WERI-Rb-1 (cell line): ENCODE data around the gene KAT2A.
"Not testable (repeated sequence)": the region's sequence is repeated elsewhere in the genome, so short reads cannot be mapped to it uniquely, and the experiment has no call there.

Experiments used
- DNase-seq: peaks from one replicate; pipeline ENCODE4 v3.0.0-alpha.2; 2020
- H3K27ac ChIP-seq: fragments of 250-450 bp; sonication (Bioruptor Pico); 2 replicates; pipeline ENCODE4 v1.5.1; 2020; ENCODE audit warnings: mild to moderate bottlenecking, moderate library complexity
- H3K27me3 ChIP-seq: fragments of 250-450 bp; sonication (Bioruptor Pico); 2 replicates; pipeline ENCODE4 v1.5.1; 2021; ENCODE audit warnings: mild to moderate bottlenecking, low read depth, moderate library complexity; ENCODE audit not compliant: insufficient read depth, severe bottlenecking
- H3K36me3 ChIP-seq: fragments of 250-450 bp; sonication (Bioruptor Pico); 2 replicates; pipeline ENCODE4 v1.5.1; 2020; ENCODE audit warnings: mild to moderate bottlenecking, moderate library complexity
- H3K4me3 ChIP-seq: 2 replicates; pipeline ENCODE4 v1.5.1; 2011; ENCODE audit warnings: low read depth, mild to moderate bottlenecking, control low read depth, low read length
- H3K9me3 ChIP-seq: fragments of 250-450 bp; sonication (Bioruptor Pico); 2 replicates; pipeline ENCODE4 v1.5.1; 2021; ENCODE audit warnings: mild to moderate bottlenecking, moderate library complexity; ENCODE audit not compliant: severe bottlenecking
- TF ChIP-seq, protein P1 (sequence below): IDR thresholded peaks from 2 replicates; pipeline ENCODE4 v1.5.1; 2011; ENCODE audit warnings: low read depth, mild to moderate bottlenecking, control low read depth, inconsistent platforms, low read length

KAT2A gene

DNA sequence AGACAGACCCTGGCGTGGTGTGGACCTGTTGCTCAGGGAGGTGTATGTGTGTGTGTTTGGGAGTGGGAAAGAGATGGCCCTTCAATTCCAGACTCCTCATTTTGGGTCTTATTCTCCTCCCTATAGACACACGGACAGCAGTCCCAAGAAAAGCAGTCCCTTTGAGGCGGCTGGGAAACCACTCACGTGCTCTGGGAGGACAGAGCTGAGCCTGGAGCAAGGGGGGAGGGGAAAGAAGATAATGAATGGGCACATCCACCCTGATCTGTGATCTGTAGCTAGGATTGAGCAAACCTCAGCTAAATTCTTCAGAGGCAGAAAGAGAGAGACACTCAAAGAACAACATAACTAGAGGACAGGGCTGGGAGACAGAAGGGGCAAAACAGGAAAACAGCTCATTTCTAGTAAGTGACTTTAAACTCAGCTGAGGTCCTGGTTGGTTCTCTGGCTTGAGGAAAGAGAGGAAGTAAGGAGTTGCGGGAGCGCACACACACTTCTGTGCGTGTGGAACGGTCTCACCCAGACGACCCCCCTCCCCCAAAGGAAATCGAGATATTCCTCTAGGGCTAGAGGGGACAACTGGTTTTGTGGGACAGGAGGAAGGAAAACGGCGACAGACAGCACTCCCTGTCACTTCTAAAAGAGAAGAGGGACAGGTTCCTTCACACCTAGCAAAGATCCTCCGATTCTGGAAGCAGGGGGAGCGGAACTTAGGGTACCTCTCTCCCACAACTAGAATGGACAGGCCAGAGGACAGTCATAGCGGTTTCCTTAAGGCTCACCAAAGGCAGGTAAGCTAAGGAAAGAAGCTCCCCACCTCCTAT is 33.0 kb upstream of the KAT2A start:
- TF ChIP-seq, protein P1, sequence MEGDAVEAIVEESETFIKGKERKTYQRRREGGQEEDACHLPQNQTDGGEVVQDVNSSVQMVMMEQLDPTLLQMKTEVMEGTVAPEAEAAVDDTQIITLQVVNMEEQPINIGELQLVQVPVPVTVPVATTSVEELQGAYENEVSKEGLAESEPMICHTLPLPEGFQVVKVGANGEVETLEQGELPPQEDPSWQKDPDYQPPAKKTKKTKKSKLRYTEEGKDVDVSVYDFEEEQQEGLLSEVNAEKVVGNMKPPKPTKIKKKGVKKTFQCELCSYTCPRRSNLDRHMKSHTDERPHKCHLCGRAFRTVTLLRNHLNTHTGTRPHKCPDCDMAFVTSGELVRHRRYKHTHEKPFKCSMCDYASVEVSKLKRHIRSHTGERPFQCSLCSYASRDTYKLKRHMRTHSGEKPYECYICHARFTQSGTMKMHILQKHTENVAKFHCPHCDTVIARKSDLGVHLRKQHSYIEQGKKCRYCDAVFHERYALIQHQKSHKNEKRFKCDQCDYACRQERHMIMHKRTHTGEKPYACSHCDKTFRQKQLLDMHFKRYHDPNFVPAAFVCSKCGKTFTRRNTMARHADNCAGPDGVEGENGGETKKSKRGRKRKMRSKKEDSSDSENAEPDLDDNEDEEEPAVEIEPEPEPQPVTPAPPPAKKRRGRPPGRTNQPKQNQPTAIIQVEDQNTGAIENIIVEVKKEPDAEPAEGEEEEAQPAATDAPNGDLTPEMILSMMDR: no peak
- H3K27me3 ChIP-seq: no peaks in the 10 kb centered on the region
- peaks cover 4% of the 10 kb centered on the region for H3K9me3 ChIP-seq
- H3K27ac ChIP-seq: peak overlapping the region; percentile 80
- peaks cover 21% of the 10 kb centered on the region for H3K36me3 ChIP-seq
- H3K4me3 ChIP-seq: peak overlapping the region; percentile 92
- no peak for DNase-seq

DNA sequence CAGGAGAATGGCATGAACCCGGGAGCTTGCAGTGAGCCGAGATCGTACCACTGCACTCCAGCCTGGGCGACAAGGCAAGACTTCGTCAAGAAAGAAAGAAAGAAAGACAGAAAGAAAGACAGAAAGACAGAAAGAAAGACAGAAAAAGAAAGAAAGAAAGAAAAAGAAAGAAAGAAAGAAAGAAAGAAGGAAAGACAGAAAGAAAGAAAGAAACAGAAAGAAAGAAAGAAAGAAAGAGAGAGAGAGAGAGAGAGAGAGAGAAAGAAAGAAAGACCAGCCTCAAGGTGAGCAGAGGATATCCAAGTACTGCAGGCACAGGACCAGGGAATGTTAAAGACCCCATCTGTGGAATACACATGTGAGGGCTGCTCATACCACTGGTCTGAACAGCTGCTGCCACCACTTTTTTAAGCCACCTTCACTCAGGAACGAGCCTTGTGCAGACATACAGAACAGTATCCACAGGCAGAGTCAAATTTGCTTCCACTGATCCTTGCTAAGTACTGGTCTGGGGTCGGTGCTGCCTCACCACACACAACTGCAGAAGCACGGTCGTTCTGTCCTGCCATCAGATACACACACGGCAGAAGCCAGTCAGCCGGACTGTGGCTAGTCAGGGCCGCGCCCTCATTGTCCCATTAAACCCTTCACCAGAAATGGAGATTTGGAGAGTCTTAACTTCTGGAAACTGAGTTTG is 25.9 kb upstream of the KAT2A start:
- peaks cover 75% of the 10 kb centered on the region for H3K36me3 ChIP-seq
- no peak overlapping the region for H3K4me3 ChIP-seq
- H3K9me3 ChIP-seq: no peaks in the 10 kb centered on the region
- H3K27me3 ChIP-seq: no peaks in the 10 kb centered on the region
- H3K27ac ChIP-seq: no peak overlapping the region
- DNase-seq: no peak
- TF ChIP-seq, protein P1: no peak

GRCh38 chr17:42143138-42143537 is 22.0 kb upstream of the KAT2A start:
- DNase-seq, H3K27me3 ChIP-seq, H3K27ac ChIP-seq, H3K4me3 ChIP-seq, H3K9me3 ChIP-seq: not testable (repeated sequence)
- peaks cover 64% of the 10 kb centered on the region for H3K36me3 ChIP-seq

DNA sequence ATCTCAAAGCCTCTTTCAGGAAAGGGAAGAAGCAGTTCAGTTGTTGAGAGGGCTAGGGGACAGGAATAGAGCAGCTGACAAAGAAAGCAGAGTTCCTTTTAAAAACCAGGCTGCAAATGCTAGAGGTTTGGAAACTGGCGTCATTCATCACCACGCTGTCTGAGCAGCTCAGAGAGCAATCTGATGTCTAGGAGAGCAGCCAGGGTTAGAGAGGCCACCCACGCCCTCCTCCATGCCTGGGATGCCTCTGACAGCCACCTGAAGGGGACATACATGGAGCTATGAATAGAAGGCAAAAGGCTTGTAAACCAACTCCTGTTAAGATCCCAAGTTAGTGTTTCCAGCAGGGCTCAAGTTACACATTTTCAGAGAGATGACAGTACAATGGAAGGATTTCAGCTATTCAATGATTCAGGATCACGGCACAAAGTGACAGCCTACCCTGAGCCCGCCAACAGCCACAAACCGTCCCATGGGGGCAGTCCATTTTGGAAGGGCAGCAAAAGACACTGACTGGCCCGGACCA is 21.3 kb upstream of the KAT2A start:
- Histone ChIP-seq H3K27ac (no peak overlapping the region), H3K36me3 (peaks cover 59% of the 10 kb centered on the region)
- DNase-seq: no peak

GRCh38 chr17:42141382-42141781 is 20.2 kb upstream of the KAT2A start:
- Histone ChIP-seq H3K27me3 (no peaks in the 10 kb centered on the region), H3K9me3 (no peaks in the 10 kb centered on the region), H3K36me3 (peaks cover 61% of the 10 kb centered on the region), H3K4me3 (no peak overlapping the region), H3K27ac (no peak overlapping the region)
- DNase-seq: no peak
- TF ChIP-seq, protein P1: no peak

More for the DNA sequence above, 21.3 kb upstream of the KAT2A start:
- no peaks in the 10 kb centered on the region for H3K9me3 ChIP-seq
- TF ChIP-seq, protein P1: no peak
- H3K27me3 ChIP-seq: no peaks in the 10 kb centered on the region
- H3K4me3 ChIP-seq: no peak overlapping the region

- not testable (repeated sequence) for H3K4me3 ChIP-seq, H3K27ac ChIP-seq, DNase-seq, H3K9me3 ChIP-seq, H3K27me3 ChIP-seq
- peaks cover 60% of the 10 kb centered on the region for H3K36me3 ChIP-seq
Observed at GRCh38 chr17:42140690-42141089, 19.5 kb upstream of the KAT2A start.
